LNCaP clone FGC (cell line): ENCODE measurements around the gene SLC9A1.

Experiments
- DNase-seq: peaks from one replicate; pipeline ENCODE4 v3.0.0-alpha.2; 2011; ENCODE audit warnings: low read depth
- H3K4me3 ChIP-seq: 2 replicates; pipeline ENCODE4 v1.5.1; 2011; ENCODE audit warnings: mild to moderate bottlenecking, low read depth, low read length, control low read depth
- CTCF ChIP-seq: IDR thresholded peaks from 2 replicates; pipeline ENCODE4 v1.5.1; 2012; ENCODE audit warnings: mild to moderate bottlenecking; ENCODE audit not compliant: control insufficient read depth, insufficient read depth; ENCODE audit errors: extremely low read depth

Gene SLC9A1

GRCh38 chr1:27147842-27148518, 6.9 kb downstream of the SLC9A1 start:
- TF ChIP-seq CTCF: no peak
- H3K4me3 ChIP-seq: no peak overlapping the region
- no peak for DNase-seq

DNA sequence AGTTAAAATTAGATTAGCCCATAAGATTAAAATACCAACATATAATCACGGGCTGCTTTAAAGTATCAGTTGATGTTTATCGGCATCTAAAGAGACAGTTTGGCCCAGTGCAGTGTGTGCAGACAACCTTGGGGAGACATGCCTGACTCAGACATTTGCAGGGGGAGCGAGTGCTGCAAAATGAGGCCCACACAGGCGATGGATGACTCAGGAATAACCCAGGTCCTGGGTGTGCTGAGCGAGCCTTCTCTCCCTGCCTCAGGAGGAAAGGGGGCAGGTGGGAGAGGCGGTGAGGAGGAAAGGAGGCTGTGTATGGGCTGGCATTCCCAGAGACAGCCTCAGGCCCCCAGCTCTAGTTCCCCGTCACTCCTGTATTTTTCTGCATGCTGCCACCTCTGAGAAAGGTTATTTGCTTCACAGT, 9.0 kb downstream of the SLC9A1 start:
- DNase-seq: no peak
- no peak for TF ChIP-seq CTCF
- H3K4me3 ChIP-seq: no peak overlapping the region

DNA sequence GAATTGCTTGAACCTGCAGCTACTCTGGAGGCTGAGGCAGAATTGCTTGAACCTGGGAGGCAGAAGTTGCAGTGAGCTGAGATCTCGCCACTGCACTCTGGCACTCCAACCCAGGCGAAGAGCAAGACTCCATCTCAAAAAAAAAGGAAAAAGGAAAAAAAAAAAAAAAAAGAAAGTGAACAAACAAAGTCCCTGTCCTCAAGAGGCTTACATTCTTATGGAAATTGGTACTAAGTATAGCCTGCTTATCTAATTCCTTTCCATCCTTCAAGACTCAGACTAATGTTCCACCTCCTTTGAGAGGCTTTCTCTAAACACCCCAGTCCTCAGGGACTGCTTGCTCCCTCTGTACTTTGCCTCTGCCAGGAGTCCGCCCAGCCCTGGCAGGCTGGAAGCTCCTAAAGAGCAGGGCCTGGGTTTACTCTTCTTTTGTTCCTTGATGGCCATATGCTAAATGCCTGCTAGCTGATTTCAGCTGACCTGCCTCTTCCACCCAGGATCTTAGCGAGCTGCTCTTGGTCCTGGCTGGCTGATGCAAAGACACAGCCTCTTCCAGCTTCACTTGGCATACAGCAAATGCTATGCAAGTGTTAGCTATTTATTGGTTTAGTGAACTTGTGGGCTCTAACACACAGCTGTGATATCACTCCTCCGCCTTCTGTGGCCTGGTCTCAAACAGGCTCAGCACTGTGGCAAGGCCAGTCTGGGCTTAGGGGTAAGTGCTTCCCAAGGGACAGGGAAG, 9.8 kb downstream of the SLC9A1 start:
- TF ChIP-seq CTCF: no peak
- H3K4me3 ChIP-seq: no peak overlapping the region
- DNase-seq: no peak

DNA sequence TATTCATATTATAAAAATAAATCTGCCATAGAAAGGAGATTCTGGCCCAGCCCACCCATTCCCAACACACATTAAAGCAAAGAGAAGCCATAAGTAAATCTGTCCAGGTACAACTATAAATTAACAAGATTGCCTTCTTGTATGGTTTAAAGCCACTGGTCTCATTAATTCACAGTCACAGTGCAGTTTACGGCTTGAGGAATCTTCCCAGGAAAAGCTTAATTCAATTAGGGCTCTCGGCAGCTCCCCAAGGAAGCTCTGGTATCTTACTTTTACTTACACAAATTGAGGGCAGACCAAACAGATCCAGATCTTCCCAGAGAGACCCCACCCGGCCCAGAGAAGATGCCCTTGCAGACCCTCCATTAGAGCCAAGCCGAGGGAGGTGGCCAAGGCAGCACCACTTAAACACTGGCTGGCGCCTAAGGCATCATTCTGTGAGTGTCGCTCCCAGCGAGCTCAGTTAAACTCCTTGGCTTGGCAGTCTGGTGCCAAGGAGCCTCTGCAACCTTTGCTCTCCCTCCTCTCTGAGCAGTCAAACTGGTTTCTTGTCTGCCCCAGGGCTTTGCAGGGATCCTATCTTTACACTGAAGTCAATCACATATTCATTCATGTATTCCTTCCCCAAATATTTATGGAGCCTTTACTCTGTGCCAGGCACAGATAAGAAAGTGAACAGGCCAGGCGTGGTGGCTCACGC, 10.7 kb downstream of the SLC9A1 start:
- peak; percentile 90 for DNase-seq
- H3K4me3 ChIP-seq: 0 out of 2 replicates have a peak overlapping the region, but pooled peaks have one; percentile 21
- no peak for TF ChIP-seq CTCF

- TF ChIP-seq CTCF: no peak
- H3K4me3 ChIP-seq: no peak overlapping the region
- DNase-seq: no peak
Observed at GRCh38 chr1:27143401-27143800, 11.5 kb downstream of the SLC9A1 start.

GRCh38 chr1:27142464-27142863, 12.5 kb downstream of the SLC9A1 start:
- H3K4me3 ChIP-seq: no peak overlapping the region
- no peak for TF ChIP-seq CTCF
- no peak for DNase-seq
